Stimulated activated CD8-positive, alpha-beta memory T cell treated with anti-CD3 and anti-CD28 coated beads, Interleukin-12 subunit alpha, Interleukin-12 subunit beta, amount 100 ng/mL, for 24 hours (primary cell): ENCODE measurements around the gene CRNKL1.
"Not testable (repeated sequence)": the region's sequence is repeated elsewhere in the genome, so short reads cannot be mapped to it uniquely, and the experiment has no call there.

Experiments used
- DNase-seq: peaks from one replicate; pipeline ENCODE4 v3.0.0-alpha.2; 2020; ENCODE audit errors: extremely low read depth

The CRNKL1 gene

GRCh38 chr20:20010639-20011500 lies 41.4 kb downstream of the CRNKL1 start:
- no peak for DNase-seq

GRCh38 chr20:20009784-20010253 lies 42.4 kb downstream of the CRNKL1 start:
- no peak for DNase-seq

- no peak for DNase-seq
These were observed 46.9 kb downstream of the CRNKL1 start for GRCh38 chr20:20005342-20005741.

GRCh38 chr20:20003955-20004322 lies 48.3 kb downstream of the CRNKL1 start:
- DNase-seq, result not testable (repeated sequence)

GRCh38 chr20:20003031-20003954 lies 49.0 kb downstream of the CRNKL1 start:
- no peak for DNase-seq

GRCh38 chr20:20002101-20002998 lies 49.9 kb downstream of the CRNKL1 start:
- no peak for DNase-seq

GRCh38 chr20:20000211-20000968 lies 51.9 kb downstream of the CRNKL1 start:
- DNase-seq, result no peak

GRCh38 chr20:19998990-19999705 lies 53.1 kb downstream of the CRNKL1 start:
- DNase-seq, result no peak

GRCh38 chr20:19996917-19997316 lies 55.3 kb downstream of the CRNKL1 start:
- DNase-seq, result no peak

GRCh38 chr20:19996222-19996621 lies 56.0 kb downstream of the CRNKL1 start:
- DNase-seq, result no peak

- no peak for DNase-seq
These were observed 56.9 kb downstream of the CRNKL1 start for GRCh38 chr20:19995220-19995863.

GRCh38 chr20:19993958-19994669 lies 58.2 kb downstream of the CRNKL1 start:
- no peak for DNase-seq

- DNase-seq, result no peak
These were observed 59.0 kb downstream of the CRNKL1 start for GRCh38 chr20:19992996-19993908.

GRCh38 chr20:19991854-19992253 lies 60.4 kb downstream of the CRNKL1 start:
- DNase-seq, result no peak

GRCh38 chr20:19991308-19991707 lies 61.0 kb downstream of the CRNKL1 start:
- no peak for DNase-seq

- DNase-seq, result no peak
These were observed 61.4 kb downstream of the CRNKL1 start for GRCh38 chr20:19990850-19991249.

GRCh38 chr20:19987046-19987445 lies 65.2 kb downstream of the CRNKL1 start:
- DNase-seq, result no peak

- no peak for DNase-seq
These were observed 65.8 kb downstream of the CRNKL1 start for GRCh38 chr20:19986419-19986818.
